ENCODE measurements around the gene SNX18.

SNX18 gene

DNA sequence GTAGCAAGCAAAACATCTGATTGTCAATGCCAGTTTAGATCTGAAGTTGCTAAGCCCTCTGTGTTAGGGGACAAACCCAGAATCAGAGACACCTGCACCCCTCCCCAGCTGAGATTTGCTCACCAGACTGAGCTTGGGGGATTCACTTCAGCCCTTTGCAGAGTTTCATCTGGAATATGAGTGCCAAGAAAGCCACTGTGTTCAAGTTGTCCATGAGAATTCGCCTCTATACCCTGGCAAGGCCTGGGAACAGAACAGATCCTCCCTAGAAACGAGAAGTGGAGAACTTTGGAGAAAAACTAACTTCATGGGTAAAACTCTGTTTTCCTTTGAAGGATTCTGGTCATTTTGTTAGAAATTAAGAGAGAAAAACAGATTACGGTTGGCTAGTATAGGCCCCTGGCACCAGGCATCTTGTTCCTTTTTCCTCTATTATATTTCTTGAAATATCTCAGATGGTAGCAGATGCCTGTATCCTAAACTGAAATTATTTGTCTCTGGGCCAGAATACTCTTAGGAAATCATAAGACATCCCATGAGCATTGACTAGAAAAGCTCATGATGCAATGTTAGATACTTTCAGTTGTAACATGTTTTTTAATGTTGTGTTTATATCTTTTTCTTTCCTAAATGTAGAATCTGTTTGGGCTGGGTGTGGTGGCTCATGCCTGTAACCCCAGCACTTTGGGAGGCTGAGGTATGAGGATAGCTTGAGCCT, 64.4 kb downstream of the SNX18 start:
- DNase-seq = no peak

DNA sequence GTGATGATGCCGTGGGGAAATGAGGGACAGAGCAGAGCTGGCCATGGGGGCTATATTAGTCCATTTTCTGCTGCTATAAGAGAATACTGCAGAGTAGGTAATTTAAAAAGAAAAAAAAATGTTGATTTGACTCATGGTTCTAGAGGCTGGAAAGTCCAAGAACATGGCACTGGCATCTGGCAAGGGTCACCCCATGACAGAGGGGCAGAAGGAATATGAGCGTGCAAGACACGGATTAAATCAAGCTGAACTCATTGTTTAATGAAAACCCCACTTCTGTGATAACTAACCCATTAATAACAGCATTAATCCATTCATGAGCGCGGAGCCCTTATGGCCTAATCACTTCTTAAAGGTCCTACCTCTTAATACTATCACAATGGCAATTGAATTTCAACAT, 68.8 kb downstream of the SNX18 start:
- no peak for DNase-seq

DNA sequence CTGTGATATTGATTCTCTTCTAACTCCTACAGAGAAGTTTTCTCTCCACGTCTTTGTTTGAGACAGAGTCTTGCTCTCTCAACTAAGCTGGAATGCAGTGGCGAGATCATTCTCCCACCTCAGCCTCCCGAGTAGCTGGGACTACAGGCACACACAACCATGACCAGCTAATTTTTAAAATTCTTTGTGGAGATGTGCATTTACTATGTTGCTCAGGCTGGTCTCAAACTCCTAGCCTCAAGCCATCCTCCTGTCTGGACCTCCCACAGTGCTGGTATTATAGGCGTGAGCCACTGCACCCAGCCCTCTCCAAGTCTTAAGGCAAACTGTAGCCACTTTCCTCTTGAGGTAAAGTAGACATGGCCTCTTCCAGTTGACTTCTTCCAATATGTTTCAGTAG, 72.2 kb downstream of the SNX18 start:
- DNase-seq = no peak

DNA sequence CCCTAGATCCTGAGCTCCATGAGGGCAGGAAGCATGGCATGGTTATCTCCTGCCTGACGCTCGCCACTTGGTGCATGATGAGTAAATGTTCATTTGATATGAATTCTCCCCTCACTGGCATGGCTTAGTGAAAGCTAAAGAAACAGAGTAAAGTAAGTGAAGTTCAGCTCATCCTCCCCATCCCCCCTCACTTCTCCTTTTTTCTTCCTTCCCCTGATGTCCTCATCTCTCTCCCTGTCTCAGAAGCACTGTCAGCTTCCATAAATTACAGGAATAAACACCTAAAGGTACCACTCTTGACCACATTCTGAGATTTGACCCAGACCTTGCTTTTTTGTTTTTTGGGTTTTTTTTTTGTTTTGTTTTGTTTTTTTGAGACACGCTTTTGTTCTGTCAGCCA, 73.3 kb downstream of the SNX18 start:
- DNase-seq = no peak

DNA sequence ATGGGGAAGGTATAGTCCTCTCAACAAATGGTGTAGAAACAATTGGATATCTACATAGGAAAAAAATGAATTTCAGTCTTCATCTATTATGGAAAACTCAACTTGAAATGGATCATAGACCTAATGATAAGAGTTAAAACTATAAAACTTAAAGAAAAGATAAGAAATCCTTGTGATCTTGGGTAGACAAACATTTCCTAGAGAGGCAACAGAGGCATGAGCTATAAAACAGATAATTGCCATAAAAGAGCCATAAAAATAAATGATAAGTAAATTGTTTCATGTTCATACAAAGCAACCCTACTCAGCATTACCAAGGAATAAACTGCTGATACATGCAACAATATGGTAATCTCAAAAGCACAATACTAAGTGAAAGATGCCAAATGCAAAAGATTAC, 76.2 kb downstream of the SNX18 start:
- no peak for DNase-seq

DNA sequence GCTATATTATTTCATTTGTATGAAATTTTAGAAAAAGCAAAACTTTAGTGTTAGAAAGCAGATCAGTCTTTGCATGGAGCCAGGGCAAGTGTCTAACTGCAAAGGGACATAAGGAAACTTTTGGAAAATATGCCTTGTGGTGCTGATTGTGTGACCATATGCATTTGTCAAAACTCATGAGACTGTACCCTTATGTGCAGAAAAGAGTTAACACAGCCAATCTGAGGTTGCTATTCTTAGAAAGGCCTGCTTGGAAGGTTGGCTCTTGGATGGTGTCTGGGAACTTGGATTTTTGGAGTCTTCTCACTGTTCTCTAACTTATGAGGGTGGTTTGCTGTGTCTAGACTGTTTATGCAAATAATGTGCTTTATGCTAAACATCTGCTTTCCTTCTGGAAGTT, 76.6 kb downstream of the SNX18 start:
- no peak for DNase-seq

DNA sequence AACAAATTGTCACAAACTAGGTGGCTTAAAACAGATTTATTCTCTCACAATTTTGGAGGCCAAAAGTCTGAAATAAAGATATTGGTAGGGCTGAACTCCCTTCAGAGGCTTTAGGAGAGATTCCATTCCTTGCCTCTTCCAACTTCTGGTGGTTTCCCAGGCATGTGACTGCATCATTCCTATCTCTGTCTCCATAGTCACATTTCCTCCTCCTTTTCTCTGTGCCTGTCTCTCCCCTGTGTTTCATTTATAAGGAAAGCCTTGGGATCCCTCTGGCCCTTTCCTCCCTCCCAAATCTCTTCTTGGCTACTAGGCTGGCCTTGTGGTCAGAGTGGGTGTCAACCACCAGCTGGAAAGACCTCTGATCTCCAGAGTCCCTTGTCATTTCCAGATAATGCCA, 78.2 kb downstream of the SNX18 start:
- DNase-seq = no peak
